D721Med (cell line): ENCODE measurements around the gene ADAMTS17.

Source experiments
- DNase-seq: peaks from one replicate; pipeline ENCODE4 v3.0.0; 2011; ENCODE audit warnings: low spot score; ENCODE audit not compliant: insufficient read length
- FAIRE-seq: peaks from 2 replicates; lab custom pipeline; 2011; peaks lifted over from hg19 to GRCh38; lab: Jason Lieb, UNC
- TF ChIP-seq, protein P1 (sequence below): IDR thresholded peaks from 2 replicates; pipeline ENCODE4 v1.5.1; 2012; ENCODE audit warnings: mild to moderate bottlenecking, control low read depth; ENCODE audit not compliant: insufficient read depth; ENCODE audit errors: missing control alignments

ADAMTS17 gene

DNA sequence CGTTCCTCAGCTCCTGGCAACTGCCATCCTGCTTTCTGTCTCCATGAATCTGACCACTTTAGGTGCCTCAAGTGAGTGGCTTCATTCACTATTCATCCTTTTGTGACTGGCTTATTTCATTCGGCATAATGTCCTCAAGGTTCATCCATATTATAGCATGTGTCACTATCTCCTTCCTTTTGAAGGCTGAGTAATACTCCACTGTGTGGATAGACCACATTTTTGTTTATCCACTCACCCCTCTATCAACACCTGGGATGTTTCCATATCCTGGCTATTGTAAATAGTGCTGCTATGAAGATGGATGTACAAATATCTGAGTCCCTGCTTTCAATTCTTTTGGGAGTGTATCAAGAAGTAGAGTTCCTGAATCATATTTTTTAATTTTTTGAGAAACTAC is 98.8 kb downstream of the ADAMTS17 start:
- TF ChIP-seq, protein P1, sequence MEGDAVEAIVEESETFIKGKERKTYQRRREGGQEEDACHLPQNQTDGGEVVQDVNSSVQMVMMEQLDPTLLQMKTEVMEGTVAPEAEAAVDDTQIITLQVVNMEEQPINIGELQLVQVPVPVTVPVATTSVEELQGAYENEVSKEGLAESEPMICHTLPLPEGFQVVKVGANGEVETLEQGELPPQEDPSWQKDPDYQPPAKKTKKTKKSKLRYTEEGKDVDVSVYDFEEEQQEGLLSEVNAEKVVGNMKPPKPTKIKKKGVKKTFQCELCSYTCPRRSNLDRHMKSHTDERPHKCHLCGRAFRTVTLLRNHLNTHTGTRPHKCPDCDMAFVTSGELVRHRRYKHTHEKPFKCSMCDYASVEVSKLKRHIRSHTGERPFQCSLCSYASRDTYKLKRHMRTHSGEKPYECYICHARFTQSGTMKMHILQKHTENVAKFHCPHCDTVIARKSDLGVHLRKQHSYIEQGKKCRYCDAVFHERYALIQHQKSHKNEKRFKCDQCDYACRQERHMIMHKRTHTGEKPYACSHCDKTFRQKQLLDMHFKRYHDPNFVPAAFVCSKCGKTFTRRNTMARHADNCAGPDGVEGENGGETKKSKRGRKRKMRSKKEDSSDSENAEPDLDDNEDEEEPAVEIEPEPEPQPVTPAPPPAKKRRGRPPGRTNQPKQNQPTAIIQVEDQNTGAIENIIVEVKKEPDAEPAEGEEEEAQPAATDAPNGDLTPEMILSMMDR, result no peak
- no peak for FAIRE-seq
- DNase-seq, result no peak

GRCh38 chr15:100241572-100242482 is 99.9 kb downstream of the ADAMTS17 start:
- TF ChIP-seq, protein P1, result no peak
- DNase-seq, result no peak
- no peak for FAIRE-seq

DNA sequence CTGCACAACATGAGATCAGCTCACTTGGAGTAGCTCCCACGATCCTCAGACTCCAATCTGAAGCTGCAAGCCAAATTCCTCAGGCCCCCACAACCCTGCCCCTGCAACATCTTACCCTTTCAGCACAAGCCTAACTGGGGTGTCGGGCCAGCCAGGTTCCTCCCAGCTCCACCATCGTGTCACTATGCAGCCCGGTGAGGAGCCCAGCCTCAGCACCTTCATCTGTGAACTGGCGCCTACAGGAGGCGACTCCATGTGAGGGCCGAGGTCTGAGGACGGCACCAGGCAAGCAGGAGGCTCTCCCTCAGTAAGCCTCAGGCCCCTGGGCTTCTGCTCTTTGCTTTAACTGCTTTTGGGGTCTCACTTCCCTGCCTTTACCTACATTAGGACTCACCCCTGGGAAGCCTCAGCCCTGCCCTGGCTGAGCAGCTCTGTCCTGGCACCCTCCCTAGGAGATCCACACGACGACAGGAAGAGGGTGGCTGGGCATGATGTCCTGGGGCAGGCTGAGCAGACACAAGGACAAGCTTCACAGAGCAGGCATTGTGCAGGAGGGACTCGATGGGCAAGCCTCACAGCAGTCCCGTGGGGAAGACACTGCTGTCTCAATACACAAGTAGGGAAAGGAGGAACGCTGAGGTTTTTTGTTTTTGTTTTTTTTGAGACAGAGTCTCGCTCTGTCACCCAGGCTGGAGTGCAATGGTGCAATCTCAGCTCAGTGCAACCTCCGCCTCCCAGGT is 104.6 kb downstream of the ADAMTS17 start:
- DNase-seq, result no peak
- no peak for FAIRE-seq
- TF ChIP-seq, protein P1, result no peak

DNA sequence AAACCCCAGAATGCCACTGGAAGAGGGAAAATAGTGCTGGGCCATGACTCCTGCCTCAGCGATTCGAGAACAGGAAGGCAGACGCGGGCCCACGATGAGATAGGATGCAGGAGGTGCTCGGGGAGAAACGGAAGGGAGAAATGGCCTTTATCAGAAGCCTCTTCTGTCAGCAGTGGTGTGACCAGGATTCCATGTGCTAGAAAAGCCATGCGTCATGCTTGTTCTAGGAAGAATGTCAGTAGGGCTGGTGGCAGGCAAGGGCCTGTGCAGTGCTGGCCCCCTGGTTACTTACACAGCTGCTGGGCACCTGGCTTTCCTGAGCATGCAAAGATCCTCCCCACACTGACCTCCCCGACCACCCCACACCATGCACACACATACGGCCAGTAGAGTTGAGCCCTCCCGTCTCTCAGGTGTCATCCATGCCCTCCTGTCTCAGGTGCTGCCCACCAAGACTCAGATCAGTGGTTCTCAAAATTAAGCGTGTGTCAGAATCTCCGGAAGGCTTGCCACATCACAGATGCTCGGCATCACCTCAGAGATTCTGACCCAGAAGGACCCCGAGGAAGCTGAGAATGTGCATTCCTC is 106.7 kb downstream of the ADAMTS17 start:
- FAIRE-seq, result no peak
- no peak for DNase-seq
- TF ChIP-seq, protein P1, result no peak

DNA sequence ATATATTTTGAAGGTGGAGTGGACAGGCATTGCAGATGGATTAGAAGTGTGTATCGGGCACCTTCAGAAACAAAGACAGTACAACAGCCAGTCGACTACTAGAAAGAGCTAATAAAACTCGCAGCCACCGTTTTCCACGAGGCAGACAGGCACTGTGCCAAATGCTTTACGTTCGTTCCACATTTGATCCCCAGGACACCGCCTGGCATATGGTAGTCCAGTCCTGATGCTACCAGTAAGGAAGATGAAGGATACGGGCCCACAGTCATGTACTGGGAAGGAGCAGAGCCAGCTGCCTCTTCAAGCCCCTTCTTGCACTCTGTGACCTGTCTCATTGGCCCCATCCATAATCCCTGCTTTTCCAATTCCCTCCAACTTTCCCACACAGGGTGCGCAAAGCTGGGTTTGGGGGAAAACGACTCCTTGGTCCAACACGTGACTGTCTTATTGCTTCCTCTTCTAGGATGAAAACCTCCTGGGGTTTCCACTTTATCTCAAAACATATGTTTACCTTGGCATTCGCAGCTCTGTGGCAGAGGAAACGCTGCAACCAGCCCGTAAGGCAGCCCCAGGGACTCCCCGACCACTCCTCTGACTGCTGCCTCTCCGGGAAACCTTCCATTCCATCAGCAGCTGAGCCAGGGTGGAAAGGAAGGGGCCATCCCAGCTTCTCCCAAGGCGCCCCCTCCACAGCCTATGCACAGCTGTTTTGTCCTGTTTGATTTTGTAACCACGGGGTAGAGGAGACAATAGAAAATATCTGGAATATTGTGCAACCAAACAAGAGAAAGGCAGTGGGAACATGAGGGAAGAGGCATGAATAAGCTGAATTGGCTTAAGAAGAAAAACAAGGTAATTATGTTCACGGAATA is 107.4 kb downstream of the ADAMTS17 start:
- DNase-seq, result no peak
- no peak for FAIRE-seq
- TF ChIP-seq, protein P1, result no peak

GRCh38 chr15:100230784-100231183 is 111.0 kb downstream of the ADAMTS17 start:
- DNase-seq (no peak), FAIRE-seq (no peak)
- TF ChIP-seq, protein P1, result no peak
